Measurements from ENCODE around the gene MPPED1.

The MPPED1 gene

GRCh38 chr22:43483669-43484068 lies 71.9 kb downstream of the MPPED1 start:
- Mint-ChIP-seq H3K9me3 (no peaks in the 10 kb centered on the region), H3K4me3 (no peak overlapping the region), H3K4me1 (peaks cover 5% of the 10 kb centered on the region), H3K27ac (ENCODE audit: low read depth) (no peak overlapping the region), H3K27me3 (peaks cover 7% of the 10 kb centered on the region), H3K36me3 (ENCODE audit: insufficient read depth) (no peaks in the 10 kb centered on the region)
- ATAC-seq (replicated peaks; ENCODE audit: extremely low read depth, poor library complexity, severe bottlenecking) (no peak), DNase-seq (ENCODE audit: low spot score in 2 of 2) (no peak)

- Mint-ChIP-seq H3K36me3 (ENCODE audit: insufficient read depth) (no peaks in the 10 kb centered on the region), H3K9me3 (no peaks in the 10 kb centered on the region), H3K4me3 (no peak overlapping the region), H3K4me1 (peaks cover 5% of the 10 kb centered on the region), H3K27me3 (peaks cover 7% of the 10 kb centered on the region), H3K27ac (ENCODE audit: low read depth) (no peak overlapping the region)
- DNase-seq (ENCODE audit: low spot score in 2 of 2) (no peak), ATAC-seq (replicated peaks; ENCODE audit: extremely low read depth, poor library complexity, severe bottlenecking) (no peak)
Measured at GRCh38 chr22:43484227-43484626, 72.4 kb downstream of the MPPED1 start.

GRCh38 chr22:43485502-43486089 lies 73.8 kb downstream of the MPPED1 start:
- Mint-ChIP-seq H3K36me3 (ENCODE audit: insufficient read depth) (no peaks in the 10 kb centered on the region), H3K4me3 (no peak overlapping the region), H3K27ac (ENCODE audit: low read depth) (no peak overlapping the region), H3K9me3 (no peaks in the 10 kb centered on the region), H3K27me3 (peaks cover 7% of the 10 kb centered on the region), H3K4me1 (peaks cover 5% of the 10 kb centered on the region)
- no peak for ATAC-seq (replicated peaks; ENCODE audit: extremely low read depth, poor library complexity, severe bottlenecking)
- DNase-seq (ENCODE audit: low spot score in 2 of 2): no peak

GRCh38 chr22:43487311-43488030 lies 75.7 kb downstream of the MPPED1 start:
- Mint-ChIP-seq H3K4me1 (no peaks in the 10 kb centered on the region), H3K4me3 (no peak overlapping the region), H3K27me3 (peaks cover 7% of the 10 kb centered on the region), H3K9me3 (peaks cover 13% of the 10 kb centered on the region), H3K27ac (ENCODE audit: low read depth) (no peak overlapping the region), H3K36me3 (ENCODE audit: insufficient read depth) (no peaks in the 10 kb centered on the region)
- ATAC-seq (replicated peaks; ENCODE audit: extremely low read depth, poor library complexity, severe bottlenecking) (no peak), DNase-seq (ENCODE audit: low spot score in 2 of 2) (no peak)

- peaks cover 7% of the 10 kb centered on the region for H3K27me3 Mint-ChIP-seq
- no peak overlapping the region for H3K4me3 Mint-ChIP-seq
Measured at GRCh38 chr22:43488031-43488866, 76.4 kb downstream of the MPPED1 start.

GRCh38 chr22:43488937-43489336 lies 77.1 kb downstream of the MPPED1 start:
- no peak overlapping the region for H3K4me3 Mint-ChIP-seq
- no peaks in the 10 kb centered on the region for H3K4me1 Mint-ChIP-seq
- H3K27ac Mint-ChIP-seq (ENCODE audit: low read depth): no peak overlapping the region
- H3K27me3 Mint-ChIP-seq: peaks cover 7% of the 10 kb centered on the region
- DNase-seq (ENCODE audit: low spot score in 2 of 2): no peak
- ATAC-seq (replicated peaks; ENCODE audit: extremely low read depth, poor library complexity, severe bottlenecking): no peak
- H3K9me3 Mint-ChIP-seq: peaks cover 13% of the 10 kb centered on the region
- H3K36me3 Mint-ChIP-seq (ENCODE audit: insufficient read depth): no peaks in the 10 kb centered on the region

More at GRCh38 chr22:43488031-43488866, 76.4 kb downstream of the MPPED1 start:
- Mint-ChIP-seq H3K36me3 (ENCODE audit: insufficient read depth) (no peaks in the 10 kb centered on the region), H3K4me1 (no peaks in the 10 kb centered on the region), H3K27ac (ENCODE audit: low read depth) (no peak overlapping the region), H3K9me3 (peaks cover 13% of the 10 kb centered on the region)
- DNase-seq (ENCODE audit: low spot score in 2 of 2) (no peak), ATAC-seq (replicated peaks; ENCODE audit: extremely low read depth, poor library complexity, severe bottlenecking) (no peak)

GRCh38 chr22:43490311-43490710 lies 78.5 kb downstream of the MPPED1 start:
- no peak for DNase-seq (ENCODE audit: low spot score in 2 of 2)
- ATAC-seq (replicated peaks; ENCODE audit: extremely low read depth, poor library complexity, severe bottlenecking): no peak
- Mint-ChIP-seq H3K4me3 (no peak overlapping the region), H3K4me1 (no peaks in the 10 kb centered on the region), H3K9me3 (peaks cover 13% of the 10 kb centered on the region), H3K27ac (ENCODE audit: low read depth) (no peak overlapping the region), H3K36me3 (ENCODE audit: insufficient read depth) (peaks cover 1% of the 10 kb centered on the region), H3K27me3 (peaks cover 7% of the 10 kb centered on the region)

GRCh38 chr22:43491177-43491576 lies 79.4 kb downstream of the MPPED1 start:
- no peak overlapping the region for H3K4me3 Mint-ChIP-seq
- peaks cover 1% of the 10 kb centered on the region for H3K36me3 Mint-ChIP-seq (ENCODE audit: insufficient read depth)
- DNase-seq (ENCODE audit: low spot score in 2 of 2) (no peak), ATAC-seq (replicated peaks; ENCODE audit: extremely low read depth, poor library complexity, severe bottlenecking) (no peak)
- no peaks in the 10 kb centered on the region for H3K4me1 Mint-ChIP-seq
- H3K27me3 Mint-ChIP-seq: peaks cover 7% of the 10 kb centered on the region
- H3K27ac Mint-ChIP-seq (ENCODE audit: low read depth): no peak overlapping the region
- H3K9me3 Mint-ChIP-seq: peaks cover 13% of the 10 kb centered on the region

GRCh38 chr22:43491737-43492136 lies 79.9 kb downstream of the MPPED1 start:
- no peaks in the 10 kb centered on the region for H3K4me1 Mint-ChIP-seq
- H3K9me3 Mint-ChIP-seq: peaks cover 13% of the 10 kb centered on the region
- peaks cover 7% of the 10 kb centered on the region for H3K27me3 Mint-ChIP-seq
- H3K36me3 Mint-ChIP-seq (ENCODE audit: insufficient read depth): peaks cover 1% of the 10 kb centered on the region
- no peak overlapping the region for H3K4me3 Mint-ChIP-seq
- no peak for DNase-seq (ENCODE audit: low spot score in 2 of 2)
- no peak for ATAC-seq (replicated peaks; ENCODE audit: extremely low read depth, poor library complexity, severe bottlenecking)
- H3K27ac Mint-ChIP-seq (ENCODE audit: low read depth): no peak overlapping the region

GRCh38 chr22:43493297-43493696 lies 81.5 kb downstream of the MPPED1 start:
- ATAC-seq (replicated peaks; ENCODE audit: extremely low read depth, poor library complexity, severe bottlenecking): no peak
- Mint-ChIP-seq H3K4me1 (no peaks in the 10 kb centered on the region), H3K27ac (ENCODE audit: low read depth) (no peak overlapping the region), H3K4me3 (no peak overlapping the region), H3K9me3 (peaks cover 13% of the 10 kb centered on the region), H3K27me3 (no peaks in the 10 kb centered on the region), H3K36me3 (ENCODE audit: insufficient read depth) (peaks cover 1% of the 10 kb centered on the region)
- DNase-seq (ENCODE audit: low spot score in 2 of 2): no peak

- H3K27ac Mint-ChIP-seq (ENCODE audit: low read depth): no peak overlapping the region
- DNase-seq (ENCODE audit: low spot score in 2 of 2): no peak
- no peak for ATAC-seq (replicated peaks; ENCODE audit: extremely low read depth, poor library complexity, severe bottlenecking)
- H3K4me3 Mint-ChIP-seq: no peak overlapping the region
- H3K27me3 Mint-ChIP-seq: no peaks in the 10 kb centered on the region
- peaks cover 1% of the 10 kb centered on the region for H3K36me3 Mint-ChIP-seq (ENCODE audit: insufficient read depth)
- no peaks in the 10 kb centered on the region for H3K4me1 Mint-ChIP-seq
- no peaks in the 10 kb centered on the region for H3K9me3 Mint-ChIP-seq
Measured at GRCh38 chr22:43497956-43498855, 86.4 kb downstream of the MPPED1 start.

- peaks cover 1% of the 10 kb centered on the region for H3K36me3 Mint-ChIP-seq (ENCODE audit: insufficient read depth)
- no peaks in the 10 kb centered on the region for H3K9me3 Mint-ChIP-seq
- no peaks in the 10 kb centered on the region for H3K4me1 Mint-ChIP-seq
- no peak for DNase-seq (ENCODE audit: low spot score in 2 of 2)
- H3K27ac Mint-ChIP-seq (ENCODE audit: low read depth): no peak overlapping the region
- H3K4me3 Mint-ChIP-seq: no peak overlapping the region
- no peak for ATAC-seq (replicated peaks; ENCODE audit: extremely low read depth, poor library complexity, severe bottlenecking)
- H3K27me3 Mint-ChIP-seq: no peaks in the 10 kb centered on the region
Measured at GRCh38 chr22:43498856-43499253, 87.0 kb downstream of the MPPED1 start.
